ENCODE results near the gene ACOXL. TPM values are rescaled to one million over a fixed set of nuclear protein-coding genes. Genes with fewer than 3 reads are reported as not detected.
A peak's percentile ranks its signal among the peaks of the same experiment; 100 is the strongest.

Gene ACOXL
- total and polyA plus RNA-seq, 5 donors from 2014 or later = 0.17 TPM; not detected in 4

- Mint-ChIP-seq H3K27ac (no peak overlapping the region), H3K27me3 (peaks cover 30% of the 10 kb centered on the region), H3K9me3 (peaks cover 0 to 2% (median 0%) of the 10 kb centered on the region in 7 donors), H3K4me3 (peak overlapping the region in 1 of 4 donors; percentile 5), H3K36me3 (peaks cover 61% of the 10 kb centered on the region), H3K4me1 (peaks cover 11 to 36% (median 17%) of the 10 kb centered on the region in 4 donors)
- no peak for ATAC-seq (ENCODE audit: low read depth in 2 of 2)
- H3K27me3 ChIP-seq (ENCODE audit: control insufficient read depth, insufficient read depth, low read length) = no peaks in the 10 kb centered on the region
- no peaks in the 10 kb centered on the region for H3K9me3 ChIP-seq (ENCODE audit: control insufficient read depth in 2 of 2, low read length in 2 of 2)
- peaks cover 33% of the 10 kb centered on the region for H3K36me3 ChIP-seq (ENCODE audit: control insufficient read depth, insufficient read depth, low read length)
- DNase-seq = no peak
- H3K27ac ChIP-seq (ENCODE audit: insufficient read depth, low read length, poor library complexity, severe bottlenecking) = no peak overlapping the region
- H3K4me1 ChIP-seq (ENCODE audit: control insufficient read depth, insufficient read depth, low read length, poor library complexity, severe bottlenecking) = peaks cover 13% of the 10 kb centered on the region
- peak overlapping the region; percentile 23 for H3K4me3 ChIP-seq (ENCODE audit: low read depth, low read length)
Observed at GRCh38 chr2:111161971-111162370, 429.6 kb downstream of the ACOXL start.

DNA sequence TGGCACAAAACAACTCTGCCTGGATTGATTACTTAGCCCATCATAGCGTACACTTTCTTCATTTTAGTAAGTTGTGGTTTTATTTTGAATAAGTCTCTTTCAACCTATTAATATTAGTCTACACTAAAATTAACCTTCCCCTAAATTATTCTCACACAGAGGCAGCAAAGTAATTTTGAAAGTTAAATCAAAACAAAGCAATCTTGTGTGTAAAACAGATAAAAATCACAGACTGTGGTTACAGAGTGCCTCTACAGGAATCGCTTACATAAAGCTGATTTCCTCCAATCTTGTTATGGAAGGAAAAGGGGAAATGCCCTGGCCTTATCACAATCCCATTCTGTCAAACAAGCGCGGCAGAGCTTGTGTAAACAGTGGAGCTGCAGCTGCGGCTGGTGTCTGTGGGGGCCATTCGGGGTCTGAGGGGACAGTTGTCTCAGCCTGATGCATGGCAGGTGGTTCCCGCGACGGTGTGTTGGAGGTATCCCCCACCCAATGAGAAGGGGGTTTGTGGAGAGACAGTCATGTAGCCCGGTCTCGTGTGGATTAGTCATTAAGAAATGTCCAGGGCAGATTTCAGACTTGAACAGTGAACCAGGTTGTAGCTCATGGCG lies 430.5 kb downstream of the ACOXL start:
- H3K9me3 Mint-ChIP-seq = peaks cover 0 to 2% (median 0%) of the 10 kb centered on the region in 7 donors
- Histone ChIP-seq H3K9me3 (ENCODE audit: control insufficient read depth in 2 of 2, low read length in 2 of 2) (no peaks in the 10 kb centered on the region), H3K27me3 (ENCODE audit: control insufficient read depth, insufficient read depth, low read length) (no peaks in the 10 kb centered on the region), H3K36me3 (ENCODE audit: control insufficient read depth, insufficient read depth, low read length) (peaks cover 33% of the 10 kb centered on the region), H3K4me3 (ENCODE audit: low read depth, low read length) (no peak overlapping the region), H3K4me1 (ENCODE audit: control insufficient read depth, insufficient read depth, low read length, poor library complexity, severe bottlenecking) (peaks cover 17% of the 10 kb centered on the region), H3K27ac (ENCODE audit: insufficient read depth, low read length, poor library complexity, severe bottlenecking) (no peak overlapping the region)
- peak overlapping the region in 2 of 4 donors; percentile 12 to 32 for H3K4me3 Mint-ChIP-seq
- ATAC-seq (ENCODE audit: low read depth in 2 of 2) (no peak), DNase-seq (peak in 1 of 3 donors; percentile 24)
- peaks cover 52% of the 10 kb centered on the region for H3K36me3 Mint-ChIP-seq
- H3K4me1 Mint-ChIP-seq = peaks cover 12 to 42% (median 20%) of the 10 kb centered on the region in 4 donors
- H3K27me3 Mint-ChIP-seq = peaks cover 31% of the 10 kb centered on the region
- peak overlapping the region in 1 of 3 donors; percentile 50 for H3K27ac Mint-ChIP-seq

DNA sequence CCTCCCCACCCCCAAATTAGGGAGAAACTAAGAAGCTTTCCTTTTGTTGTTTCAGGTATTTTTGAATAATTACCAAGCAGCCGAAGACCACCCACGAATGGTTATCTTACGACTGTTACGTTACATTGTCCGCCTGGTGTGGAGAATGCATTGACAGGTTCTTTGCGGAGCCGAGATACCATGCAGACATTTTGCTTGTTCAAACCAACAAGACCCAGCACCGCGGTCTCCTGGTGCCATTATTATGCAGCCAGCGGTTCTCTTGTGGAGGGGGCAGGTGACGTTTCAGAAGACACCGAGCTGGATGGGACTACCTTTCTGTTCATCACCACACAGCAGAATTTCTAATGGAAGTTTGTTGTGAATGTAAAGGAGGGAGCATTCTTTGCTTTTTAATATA lies 431.7 kb downstream of the ACOXL start:
- H3K36me3 ChIP-seq (ENCODE audit: control insufficient read depth, insufficient read depth, low read length) = peaks cover 33% of the 10 kb centered on the region
- H3K9me3 ChIP-seq (ENCODE audit: control insufficient read depth in 2 of 2, low read length in 2 of 2) = no peaks in the 10 kb centered on the region
- peak overlapping the region in 1 of 4 donors; percentile 28 for H3K4me3 Mint-ChIP-seq
- H3K36me3 Mint-ChIP-seq = peaks cover 44% of the 10 kb centered on the region
- H3K4me1 ChIP-seq (ENCODE audit: control insufficient read depth, insufficient read depth, low read length, poor library complexity, severe bottlenecking) = peaks cover 25% of the 10 kb centered on the region
- H3K4me1 Mint-ChIP-seq = peaks cover 19 to 51% (median 21%) of the 10 kb centered on the region in 4 donors
- peaks cover 31% of the 10 kb centered on the region for H3K27me3 Mint-ChIP-seq
- DNase-seq (no peak), ATAC-seq (ENCODE audit: low read depth in 2 of 2) (no peak)
- no peak overlapping the region for H3K4me3 ChIP-seq (ENCODE audit: low read depth, low read length)
- no peak overlapping the region for H3K27ac ChIP-seq (ENCODE audit: insufficient read depth, low read length, poor library complexity, severe bottlenecking)
- peaks cover 1% of the 10 kb centered on the region for H3K27me3 ChIP-seq (ENCODE audit: control insufficient read depth, insufficient read depth, low read length)
- H3K27ac Mint-ChIP-seq = no peak overlapping the region
- peaks cover 0 to 2% (median 0%) of the 10 kb centered on the region in 7 donors for H3K9me3 Mint-ChIP-seq

GRCh38 chr2:111165084-111165483 lies 432.7 kb downstream of the ACOXL start:
- H3K9me3 Mint-ChIP-seq = peaks cover 0 to 2% (median 0%) of the 10 kb centered on the region in 7 donors
- peaks cover 19 to 50% (median 23%) of the 10 kb centered on the region in 4 donors for H3K4me1 Mint-ChIP-seq
- DNase-seq (no peak), ATAC-seq (ENCODE audit: low read depth in 2 of 2) (no peak)
- no peak overlapping the region for H3K4me3 ChIP-seq (ENCODE audit: low read depth, low read length)
- peaks cover 27% of the 10 kb centered on the region for H3K36me3 ChIP-seq (ENCODE audit: control insufficient read depth, insufficient read depth, low read length)
- H3K36me3 Mint-ChIP-seq = peaks cover 38% of the 10 kb centered on the region
- no peak overlapping the region for H3K27ac Mint-ChIP-seq
- no peak overlapping the region for H3K4me3 Mint-ChIP-seq
- no peaks in the 10 kb centered on the region for H3K9me3 ChIP-seq (ENCODE audit: control insufficient read depth in 2 of 2, low read length in 2 of 2)
- H3K4me1 ChIP-seq (ENCODE audit: control insufficient read depth, insufficient read depth, low read length, poor library complexity, severe bottlenecking) = peaks cover 25% of the 10 kb centered on the region
- peaks cover 32% of the 10 kb centered on the region for H3K27me3 Mint-ChIP-seq
- no peak overlapping the region for H3K27ac ChIP-seq (ENCODE audit: insufficient read depth, low read length, poor library complexity, severe bottlenecking)
- H3K27me3 ChIP-seq (ENCODE audit: control insufficient read depth, insufficient read depth, low read length) = peaks cover 5% of the 10 kb centered on the region

DNA sequence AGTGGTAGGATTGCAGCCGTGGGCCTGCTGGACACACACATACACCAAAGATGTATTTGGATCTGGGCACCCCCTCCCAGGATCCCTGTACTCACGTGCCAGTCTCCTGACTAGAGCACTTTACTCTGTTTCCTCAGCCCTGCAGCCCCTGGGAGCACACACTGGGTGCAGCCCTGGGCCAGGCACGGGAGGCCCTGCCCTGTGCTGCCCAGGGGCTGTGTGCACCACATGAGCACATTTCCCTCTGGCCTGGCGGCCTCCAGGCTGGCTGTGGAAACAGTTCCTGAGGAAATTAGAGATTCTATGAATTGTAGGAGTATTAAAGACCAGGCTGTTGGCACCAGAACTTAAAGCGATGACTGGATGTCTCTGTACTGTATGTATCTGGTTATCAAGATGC lies 433.7 kb downstream of the ACOXL start:
- Histone ChIP-seq H3K27me3 (ENCODE audit: control insufficient read depth, insufficient read depth, low read length) (peaks cover 5% of the 10 kb centered on the region), H3K4me3 (ENCODE audit: low read depth, low read length) (no peak overlapping the region), H3K9me3 (ENCODE audit: control insufficient read depth in 2 of 2, low read length in 2 of 2) (no peaks in the 10 kb centered on the region), H3K27ac (ENCODE audit: insufficient read depth, low read length, poor library complexity, severe bottlenecking) (no peak overlapping the region), H3K36me3 (ENCODE audit: control insufficient read depth, insufficient read depth, low read length) (peaks cover 24% of the 10 kb centered on the region), H3K4me1 (ENCODE audit: control insufficient read depth, insufficient read depth, low read length, poor library complexity, severe bottlenecking) (peaks cover 25% of the 10 kb centered on the region)
- peaks cover 29% of the 10 kb centered on the region for H3K36me3 Mint-ChIP-seq
- H3K4me3 Mint-ChIP-seq = no peak overlapping the region
- no peak for ATAC-seq (ENCODE audit: low read depth in 2 of 2)
- H3K27me3 Mint-ChIP-seq = peaks cover 33% of the 10 kb centered on the region
- no peak for DNase-seq
- H3K4me1 Mint-ChIP-seq = peaks cover 14 to 42% (median 23%) of the 10 kb centered on the region in 4 donors
- H3K9me3 Mint-ChIP-seq = peaks cover 0 to 2% (median 0%) of the 10 kb centered on the region in 7 donors
- no peak overlapping the region for H3K27ac Mint-ChIP-seq

- H3K27ac Mint-ChIP-seq = peak overlapping the region in 1 of 3 donors; percentile 62
- H3K27me3 Mint-ChIP-seq = peaks cover 42% of the 10 kb centered on the region
- peaks cover 19% of the 10 kb centered on the region for H3K36me3 Mint-ChIP-seq
Observed at GRCh38 chr2:111167076-111167862, 434.9 kb downstream of the ACOXL start.

GRCh38 chr2:111167863-111168162 lies 435.4 kb downstream of the ACOXL start:
- peaks cover 5 to 28% (median 14%) of the 10 kb centered on the region in 4 donors for H3K4me1 Mint-ChIP-seq
- Histone ChIP-seq H3K36me3 (ENCODE audit: control insufficient read depth, insufficient read depth, low read length) (peaks cover 21% of the 10 kb centered on the region), H3K4me1 (ENCODE audit: control insufficient read depth, insufficient read depth, low read length, poor library complexity, severe bottlenecking) (peaks cover 15% of the 10 kb centered on the region), H3K27me3 (ENCODE audit: control insufficient read depth, insufficient read depth, low read length) (peaks cover 7% of the 10 kb centered on the region), H3K4me3 (ENCODE audit: low read depth, low read length) (no peak overlapping the region), H3K9me3 (ENCODE audit: control insufficient read depth in 2 of 2, low read length in 2 of 2) (no peaks in the 10 kb centered on the region), H3K27ac (ENCODE audit: insufficient read depth, low read length, poor library complexity, severe bottlenecking) (no peak overlapping the region)
- H3K4me3 Mint-ChIP-seq = peak overlapping the region in 1 of 4 donors; percentile 21
- H3K36me3 Mint-ChIP-seq = peaks cover 13% of the 10 kb centered on the region
- peaks cover 38% of the 10 kb centered on the region for H3K27me3 Mint-ChIP-seq
- H3K9me3 Mint-ChIP-seq = peaks cover 0 to under 1% (median 0%) of the 10 kb centered on the region in 7 donors
- peak overlapping the region in 1 of 3 donors; percentile 62 for H3K27ac Mint-ChIP-seq
- ATAC-seq (ENCODE audit: low read depth in 2 of 2) = no peak
- no peak for DNase-seq

More at GRCh38 chr2:111167076-111167862, 434.9 kb downstream of the ACOXL start:
- Histone ChIP-seq H3K4me3 (ENCODE audit: low read depth, low read length) (no peak overlapping the region), H3K27ac (ENCODE audit: insufficient read depth, low read length, poor library complexity, severe bottlenecking) (no peak overlapping the region), H3K27me3 (ENCODE audit: control insufficient read depth, insufficient read depth, low read length) (peaks cover 5% of the 10 kb centered on the region), H3K9me3 (ENCODE audit: control insufficient read depth in 2 of 2, low read length in 2 of 2) (no peaks in the 10 kb centered on the region), H3K4me1 (ENCODE audit: control insufficient read depth, insufficient read depth, low read length, poor library complexity, severe bottlenecking) (peaks cover 21% of the 10 kb centered on the region), H3K36me3 (ENCODE audit: control insufficient read depth, insufficient read depth, low read length) (peaks cover 21% of the 10 kb centered on the region)
- Mint-ChIP-seq H3K4me3 (no peak overlapping the region), H3K4me1 (peaks cover 10 to 33% (median 19%) of the 10 kb centered on the region in 4 donors), H3K9me3 (peaks cover 0 to 2% (median 0%) of the 10 kb centered on the region in 7 donors)
- DNase-seq (peak in 1 of 3 donors; percentile 30), ATAC-seq (ENCODE audit: low read depth in 2 of 2) (no peak)
